Osteoblast (primary cell): ENCODE results near the gene OSGIN1. TPM values are rescaled to one million over a fixed set of nuclear protein-coding genes. Genes with fewer than 3 reads are reported as not detected.

Experiments used
- DNase-seq: peaks from one replicate; pipeline ENCODE4 v3.0.0; 2011; ENCODE audit warnings: low spot score, mixed read lengths; ENCODE audit not compliant: insufficient read length; ENCODE audit errors: missing footprints
- H2AFZ ChIP-seq: 2 replicates; pipeline ENCODE4 v1.6.0; 2011; ENCODE audit warnings: mild to moderate bottlenecking, low read length
- H3K27ac ChIP-seq: 2 replicates; pipeline ENCODE4 v1.5.1; 2011; ENCODE audit warnings: mild to moderate bottlenecking, low read depth, low read length, moderate library complexity
- H3K27me3 ChIP-seq: 2 replicates; pipeline ENCODE4 v1.6.0; 2012; ENCODE audit warnings: mild to moderate bottlenecking, control low read depth, inconsistent platforms, low read length, moderate library complexity; ENCODE audit not compliant: insufficient read depth
- H3K36me3 ChIP-seq: 2 replicates; pipeline ENCODE4 v1.5.1; 2011; ENCODE audit warnings: mild to moderate bottlenecking, low read length, control low read depth, moderate library complexity; ENCODE audit not compliant: insufficient read depth
- H3K4me1 ChIP-seq: 2 replicates; pipeline ENCODE4 v1.5.1; 2011; ENCODE audit warnings: mild to moderate bottlenecking, low read length, control low read depth, moderate library complexity; ENCODE audit not compliant: insufficient read depth
- H3K4me2 ChIP-seq: 2 replicates; pipeline ENCODE4 v1.6.0; 2011; ENCODE audit warnings: mild to moderate bottlenecking, low read length; ENCODE audit not compliant: insufficient read depth
- H3K4me3 ChIP-seq: fragments of 200-600 bp; sonication (generic); 3 replicates; pipeline ENCODE4 v1.5.1; 2012; ENCODE audit warnings: mild to moderate bottlenecking, low read length, inconsistent platforms; ENCODE audit not compliant: insufficient read depth
- H3K79me2 ChIP-seq: 2 replicates; pipeline ENCODE4 v1.6.0; 2012; ENCODE audit warnings: mild to moderate bottlenecking, low read length, control low read depth, inconsistent platforms; ENCODE audit not compliant: insufficient read depth
- H3K9me3 ChIP-seq: 2 replicates; pipeline ENCODE4 v1.5.1; 2011; ENCODE audit warnings: low read depth, low read length, control low read depth
- H4K20me1 ChIP-seq: 2 replicates; pipeline ENCODE4 v1.6.0; 2012; ENCODE audit warnings: mild to moderate bottlenecking, low read length, control low read depth; ENCODE audit not compliant: insufficient read depth
- total RNA-seq: library from RNA; depleted of rRNA; stranded (reverse); fragments of >200 nt; gene quantifications from 2 replicates; pipeline ENCODE4 v1.2.3, GENCODE V29; 2012
- TF ChIP-seq, protein P1 (sequence below): IDR thresholded peaks from 2 replicates; pipeline ENCODE4 v1.5.1; 2011; ENCODE audit warnings: mild to moderate bottlenecking, low read depth, low read length, moderate library complexity; ENCODE audit errors: extremely low read depth

OSGIN1 gene
- total RNA-seq, 1 donor, result 3.6 TPM

GRCh38 chr16:83932955-83933673 lies 19.9 kb upstream of the OSGIN1 start:
- Histone ChIP-seq H3K9me3 (no peaks in the 10 kb centered on the region), H3K4me3 (no peak overlapping the region), H3K27me3 (no peaks in the 10 kb centered on the region), H3K36me3 (no peaks in the 10 kb centered on the region), H3K4me1 (peaks cover 22% of the 10 kb centered on the region), H4K20me1 (peaks cover 4% of the 10 kb centered on the region), H3K79me2 (no peaks in the 10 kb centered on the region), H3K4me2 (peak overlapping the region; percentile 60), H3K27ac (no peak overlapping the region), H2AFZ (no peak overlapping the region)
- peak; percentile 94 for DNase-seq
- TF ChIP-seq, protein P1, sequence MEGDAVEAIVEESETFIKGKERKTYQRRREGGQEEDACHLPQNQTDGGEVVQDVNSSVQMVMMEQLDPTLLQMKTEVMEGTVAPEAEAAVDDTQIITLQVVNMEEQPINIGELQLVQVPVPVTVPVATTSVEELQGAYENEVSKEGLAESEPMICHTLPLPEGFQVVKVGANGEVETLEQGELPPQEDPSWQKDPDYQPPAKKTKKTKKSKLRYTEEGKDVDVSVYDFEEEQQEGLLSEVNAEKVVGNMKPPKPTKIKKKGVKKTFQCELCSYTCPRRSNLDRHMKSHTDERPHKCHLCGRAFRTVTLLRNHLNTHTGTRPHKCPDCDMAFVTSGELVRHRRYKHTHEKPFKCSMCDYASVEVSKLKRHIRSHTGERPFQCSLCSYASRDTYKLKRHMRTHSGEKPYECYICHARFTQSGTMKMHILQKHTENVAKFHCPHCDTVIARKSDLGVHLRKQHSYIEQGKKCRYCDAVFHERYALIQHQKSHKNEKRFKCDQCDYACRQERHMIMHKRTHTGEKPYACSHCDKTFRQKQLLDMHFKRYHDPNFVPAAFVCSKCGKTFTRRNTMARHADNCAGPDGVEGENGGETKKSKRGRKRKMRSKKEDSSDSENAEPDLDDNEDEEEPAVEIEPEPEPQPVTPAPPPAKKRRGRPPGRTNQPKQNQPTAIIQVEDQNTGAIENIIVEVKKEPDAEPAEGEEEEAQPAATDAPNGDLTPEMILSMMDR, result no peak

DNA sequence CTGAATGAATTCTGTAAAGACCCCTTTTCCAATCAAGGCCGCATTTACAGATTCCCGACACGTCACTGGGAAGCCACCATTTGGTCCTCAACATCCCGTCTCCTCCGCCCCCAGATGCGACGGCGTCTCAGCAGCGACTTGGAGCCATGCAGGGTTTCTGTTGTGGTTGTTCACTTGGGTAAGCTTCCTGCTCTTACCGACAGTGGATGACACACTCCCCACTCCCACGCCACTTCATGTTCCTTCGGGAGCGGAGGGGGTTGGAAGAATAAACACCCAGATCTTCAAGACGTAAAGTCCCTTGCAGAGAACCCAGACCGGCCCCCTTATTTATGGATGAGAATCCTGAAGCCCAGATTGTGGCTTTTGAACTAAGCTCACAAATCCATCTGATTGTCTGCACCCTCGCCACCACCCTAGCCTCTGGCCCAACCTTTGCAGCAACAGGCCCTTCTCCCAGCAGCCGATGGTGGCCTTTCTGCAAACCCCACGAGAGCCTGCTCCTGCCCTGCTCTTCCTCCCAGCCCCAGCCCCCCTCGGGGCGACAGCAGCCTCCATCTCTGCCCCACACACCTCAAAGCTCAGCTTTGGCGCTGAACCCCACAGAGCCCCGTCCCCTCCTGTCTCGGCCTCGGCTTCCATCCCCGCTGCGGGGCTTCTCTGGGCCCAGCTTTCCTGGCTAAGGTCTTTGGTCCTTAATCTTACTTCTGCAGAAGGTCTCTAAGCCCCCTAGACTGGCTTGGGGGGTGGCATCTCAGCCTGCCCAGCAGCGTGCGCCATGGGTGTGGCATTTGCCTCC lies 19.0 kb upstream of the OSGIN1 start:
- Histone ChIP-seq H3K4me3 (peak overlapping the region; percentile 36), H4K20me1 (no peaks in the 10 kb centered on the region), H3K27ac (peak overlapping the region; percentile 9), H3K9me3 (no peaks in the 10 kb centered on the region), H3K27me3 (no peaks in the 10 kb centered on the region), H3K79me2 (no peaks in the 10 kb centered on the region), H3K36me3 (no peaks in the 10 kb centered on the region), H2AFZ (peak overlapping the region; percentile 38), H3K4me2 (peak overlapping the region; percentile 60), H3K4me1 (peaks cover 15% of the 10 kb centered on the region)
- DNase-seq, result peak; percentile 96
- TF ChIP-seq, protein P1, result no peak

- peaks cover 15% of the 10 kb centered on the region for H3K4me1 ChIP-seq
- DNase-seq, result no peak
- H3K79me2 ChIP-seq, result no peaks in the 10 kb centered on the region
- no peak overlapping the region for H3K4me2 ChIP-seq
- H3K9me3 ChIP-seq, result no peaks in the 10 kb centered on the region
- H3K27ac ChIP-seq, result no peak overlapping the region
- H3K4me3 ChIP-seq, result no peak overlapping the region
- H3K27me3 ChIP-seq, result no peaks in the 10 kb centered on the region
- no peaks in the 10 kb centered on the region for H3K36me3 ChIP-seq
- no peak overlapping the region for H2AFZ ChIP-seq
- TF ChIP-seq, protein P1, result no peak
- H4K20me1 ChIP-seq, result no peaks in the 10 kb centered on the region
These were observed 18.4 kb upstream of the OSGIN1 start for GRCh38 chr16:83934684-83934977.
